HUDEP-2 (cell line): ENCODE results near the gene CFAP100.

ENCODE experiments used
- DNase-seq, 76 experiments: peaks; one replicate each; lab custom pipeline; 2025; ENCODE audit not compliant: unreplicated experiment in 76 of 76; lab: John Stamatoyannopoulos, UW

CFAP100 gene

DNA sequence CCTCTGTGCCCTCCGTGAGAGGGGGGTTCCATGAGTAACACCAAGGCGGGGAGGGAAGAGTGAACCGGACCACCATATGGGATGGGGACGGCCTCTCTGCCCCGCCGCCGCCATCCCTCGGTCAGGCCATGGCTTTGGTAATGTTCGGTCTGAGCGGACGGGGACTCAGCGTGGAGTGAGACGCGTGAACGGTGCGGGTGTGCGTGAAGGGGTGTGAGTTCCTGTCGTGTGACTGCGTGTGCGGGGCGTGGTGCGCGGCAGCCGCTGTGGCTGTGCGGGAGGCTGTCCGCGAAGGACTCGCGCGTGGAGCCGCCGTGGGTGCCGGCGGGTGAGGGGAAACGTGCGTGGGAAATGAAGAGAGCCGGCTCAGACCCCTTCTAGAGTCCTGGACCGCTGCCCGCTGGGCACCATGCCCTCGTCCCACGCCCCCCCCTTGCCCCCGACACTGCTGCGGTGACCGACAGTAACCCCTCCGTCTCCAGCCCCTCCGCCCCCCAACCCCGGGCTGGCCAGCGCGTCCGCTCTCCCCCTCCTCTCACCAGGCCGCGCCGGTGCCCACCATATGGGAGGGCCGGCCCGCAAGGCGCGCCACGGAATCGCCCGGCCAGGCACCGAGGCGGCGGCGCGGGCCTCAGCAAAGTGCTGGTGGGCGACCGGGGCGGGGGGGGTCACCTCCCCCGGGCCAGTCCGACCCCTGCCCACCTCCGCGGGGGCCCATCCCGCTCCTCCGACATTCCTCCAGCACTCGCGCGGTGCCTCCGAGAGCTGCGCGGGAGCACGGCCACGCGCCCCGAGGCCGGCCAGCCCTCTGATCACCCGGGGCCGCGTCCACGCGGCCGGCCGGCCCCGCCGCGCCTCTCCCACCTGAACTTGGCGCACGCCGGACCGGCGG is 38.1 kb upstream of the CFAP100 start:
- peak in 21 of 76 experiments; percentile 5 to 52 (median 37) for DNase-seq

DNA sequence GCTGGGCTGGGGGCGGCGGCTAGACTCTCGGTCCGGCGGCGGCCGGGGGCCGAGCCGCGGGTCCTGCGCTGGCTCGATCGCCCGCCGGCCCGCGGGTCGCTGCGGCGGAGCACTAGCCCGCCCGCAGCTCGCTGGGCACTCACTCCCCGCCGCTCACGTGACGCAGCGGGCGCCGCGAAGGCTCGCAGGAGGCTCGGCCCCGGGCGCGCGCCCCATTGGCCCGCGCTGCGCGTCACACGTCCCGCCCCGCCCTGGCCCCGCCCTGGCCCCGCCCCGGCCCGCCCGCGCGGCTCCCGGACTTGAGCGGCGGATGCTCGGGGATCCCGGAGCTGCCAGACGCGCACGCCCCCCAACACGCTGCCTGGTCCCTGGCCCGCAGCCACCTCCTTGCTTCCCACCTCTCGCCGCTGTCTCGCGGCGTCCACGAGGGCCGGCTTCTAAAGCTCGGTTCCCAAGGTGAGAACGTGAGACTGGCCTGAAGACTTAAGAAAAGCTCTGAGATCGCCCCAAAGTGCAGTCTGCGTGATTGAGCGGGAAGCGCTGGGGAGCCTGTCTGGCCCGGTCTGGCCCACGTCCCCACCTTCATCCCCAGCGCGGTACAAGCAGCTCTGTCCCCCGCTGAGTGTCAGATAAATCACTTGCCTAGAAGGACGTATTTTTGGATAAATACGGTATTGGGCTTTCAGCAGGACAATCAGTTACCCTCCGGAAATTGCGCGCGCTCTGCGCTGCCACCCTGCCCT is 37.2 kb upstream of the CFAP100 start, which contains the start of gene KLF15:
Gene KLF15 (minus strand): TSS at position 114 of the 743 bp plus-strand sequence. CDS start 4,486 bp downstream, outside the sequence.
- DNase-seq: peak in 70 of 76 experiments; percentile 3 to 83 (median 64)

DNA sequence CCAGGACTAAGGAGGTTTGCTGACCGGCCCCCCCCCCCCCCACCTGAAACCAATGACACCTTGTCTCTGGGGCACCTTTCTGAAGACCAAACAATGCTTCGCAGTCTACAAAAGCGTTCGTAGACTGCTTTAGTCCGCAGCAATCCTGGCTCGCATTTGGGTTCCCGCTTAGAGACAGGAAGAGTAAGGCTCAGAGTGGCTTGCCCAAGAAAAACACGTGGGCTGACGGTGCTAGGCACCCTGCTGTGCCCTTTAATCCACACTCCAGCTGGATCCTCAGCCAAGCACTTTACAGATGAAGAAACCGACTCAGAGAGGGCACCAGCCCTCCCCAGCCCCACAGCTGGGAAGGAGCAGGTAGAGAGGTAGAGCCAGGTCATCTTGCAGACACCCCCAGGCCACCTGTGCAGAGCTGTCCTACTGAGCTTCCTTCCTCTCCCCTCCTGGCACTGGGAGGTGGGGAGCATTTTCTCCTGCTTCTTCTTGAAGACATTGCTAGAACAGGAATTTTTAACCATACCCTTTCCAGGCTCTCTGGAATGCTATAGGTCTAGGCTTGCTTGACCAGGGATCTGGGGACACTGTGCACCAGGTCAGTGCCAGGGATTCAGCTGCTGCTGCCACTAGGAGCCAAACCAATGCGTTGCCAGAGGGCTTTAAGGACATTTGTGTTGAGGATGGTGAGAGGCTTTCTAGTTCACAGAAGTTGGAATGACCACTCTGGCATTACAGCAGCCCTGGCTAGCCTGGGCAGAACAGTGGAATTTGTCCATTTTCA is 36.5 kb upstream of the CFAP100 start:
- DNase-seq: no peak

DNA sequence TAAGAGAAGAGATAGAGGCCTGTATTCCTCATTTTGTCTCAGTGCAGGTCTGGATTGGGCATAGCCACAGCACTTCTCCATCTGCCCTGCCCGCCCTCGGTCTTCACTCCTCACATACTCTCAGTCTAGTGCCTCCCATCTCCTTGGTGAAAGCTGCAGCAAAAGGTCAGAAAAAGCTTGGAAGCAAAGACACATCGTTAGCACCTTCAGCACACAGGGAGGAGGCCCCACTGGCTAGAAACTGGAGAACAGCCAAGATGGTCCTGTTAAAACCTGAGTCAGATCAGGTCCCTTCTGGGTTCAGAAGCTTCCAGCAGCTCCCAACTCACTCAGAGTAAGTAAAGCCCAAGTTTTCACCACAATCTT is 35.9 kb upstream of the CFAP100 start:
- no peak for DNase-seq

DNA sequence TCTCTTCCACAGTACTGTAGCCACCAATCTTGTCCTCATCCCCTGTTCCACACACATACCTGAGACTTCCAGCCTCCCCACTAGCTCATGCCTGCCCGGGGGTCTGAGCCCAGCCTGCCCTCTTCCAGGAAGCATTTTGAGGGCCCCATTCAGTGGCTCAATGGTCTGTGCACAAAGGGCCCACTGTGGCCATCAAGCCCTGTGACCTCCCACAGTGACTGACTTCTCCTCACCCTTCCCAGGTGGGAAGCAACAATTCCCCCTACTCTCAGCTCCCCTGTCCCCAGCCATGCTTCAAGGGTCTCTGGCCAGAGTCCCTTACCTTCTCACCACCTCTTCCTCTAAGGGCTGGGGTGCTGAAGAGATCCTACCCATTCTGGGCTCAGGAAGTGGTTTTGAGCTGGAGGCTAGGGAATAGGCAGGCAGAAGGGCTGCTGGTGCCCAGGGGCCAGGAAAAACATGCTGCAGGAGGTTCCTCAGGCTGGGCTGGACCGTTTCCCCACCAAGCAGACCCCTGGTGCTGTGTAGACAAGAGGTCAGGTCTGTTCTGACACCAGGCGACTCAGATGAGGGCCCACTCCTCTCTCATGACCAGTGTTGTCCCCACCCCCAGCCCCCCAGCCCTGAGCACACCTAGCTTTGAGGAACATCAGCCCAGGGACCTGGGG is 34.5 kb upstream of the CFAP100 start:
- no peak for DNase-seq

DNA sequence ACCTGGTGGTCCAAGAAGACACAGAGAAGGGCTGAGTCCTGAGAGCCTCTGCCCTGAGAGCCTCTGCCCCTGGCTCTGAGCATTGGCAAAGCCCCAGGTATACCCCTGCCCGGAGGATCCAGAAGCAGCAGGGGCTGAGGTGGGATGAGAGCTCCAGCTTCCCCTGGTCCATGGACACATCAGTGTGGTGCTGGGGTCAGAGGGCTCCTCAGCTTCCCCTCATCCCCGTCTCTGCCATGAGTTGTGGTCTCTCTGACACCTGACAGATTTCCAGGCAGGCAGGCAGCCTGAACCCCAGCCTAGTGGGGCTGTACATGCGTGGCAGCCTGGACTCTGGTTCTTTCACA is 34.0 kb upstream of the CFAP100 start:
- DNase-seq: no peak

DNA sequence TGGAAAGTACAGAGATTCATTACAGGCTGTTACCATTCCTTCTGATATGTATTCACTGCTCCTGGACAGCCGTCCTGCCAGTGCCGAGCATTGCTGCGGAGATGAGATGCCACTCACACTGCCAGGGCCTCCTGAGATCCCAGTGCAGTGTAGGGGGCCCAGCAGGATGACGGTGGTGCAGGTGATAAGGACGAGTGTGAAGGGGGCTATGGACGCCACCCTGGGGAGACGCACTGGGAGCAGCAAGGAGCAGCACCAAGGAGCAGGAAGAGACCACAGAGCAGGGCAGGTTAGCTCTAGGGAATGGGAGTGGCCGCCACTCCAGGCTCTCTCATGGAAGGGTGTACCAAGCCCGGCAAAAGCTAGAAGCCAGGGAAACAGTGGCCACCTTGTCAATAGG is 33.5 kb upstream of the CFAP100 start:
- DNase-seq: no peak

DNA sequence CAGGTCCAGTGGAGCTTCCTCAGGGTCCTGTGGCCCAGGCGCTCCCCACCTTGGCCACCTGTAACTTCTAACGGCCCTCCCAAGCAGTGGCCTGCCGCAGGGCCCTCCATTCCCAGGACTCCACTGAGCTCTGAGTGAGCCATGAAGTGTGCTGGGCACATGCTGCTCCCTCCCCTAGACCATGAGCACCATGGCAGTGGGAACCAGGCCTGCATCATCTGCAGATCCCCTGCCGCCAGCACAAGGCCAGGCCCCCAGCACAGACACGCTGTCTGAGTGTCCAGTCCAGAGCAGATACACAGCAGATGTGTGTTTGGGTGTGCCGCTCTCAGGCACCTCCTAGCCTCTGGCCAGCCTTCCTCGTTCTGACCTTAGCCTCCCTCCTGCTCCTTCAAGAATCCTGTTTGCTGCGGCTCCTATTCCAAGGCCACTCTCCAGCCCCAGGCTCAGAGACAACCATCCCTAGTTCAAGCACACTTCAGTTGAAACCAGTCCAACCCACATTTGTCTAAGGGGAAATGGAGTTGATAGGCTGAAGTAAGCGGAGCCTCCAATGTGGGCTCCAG is 30.5 kb upstream of the CFAP100 start:
- no peak for DNase-seq

DNA sequence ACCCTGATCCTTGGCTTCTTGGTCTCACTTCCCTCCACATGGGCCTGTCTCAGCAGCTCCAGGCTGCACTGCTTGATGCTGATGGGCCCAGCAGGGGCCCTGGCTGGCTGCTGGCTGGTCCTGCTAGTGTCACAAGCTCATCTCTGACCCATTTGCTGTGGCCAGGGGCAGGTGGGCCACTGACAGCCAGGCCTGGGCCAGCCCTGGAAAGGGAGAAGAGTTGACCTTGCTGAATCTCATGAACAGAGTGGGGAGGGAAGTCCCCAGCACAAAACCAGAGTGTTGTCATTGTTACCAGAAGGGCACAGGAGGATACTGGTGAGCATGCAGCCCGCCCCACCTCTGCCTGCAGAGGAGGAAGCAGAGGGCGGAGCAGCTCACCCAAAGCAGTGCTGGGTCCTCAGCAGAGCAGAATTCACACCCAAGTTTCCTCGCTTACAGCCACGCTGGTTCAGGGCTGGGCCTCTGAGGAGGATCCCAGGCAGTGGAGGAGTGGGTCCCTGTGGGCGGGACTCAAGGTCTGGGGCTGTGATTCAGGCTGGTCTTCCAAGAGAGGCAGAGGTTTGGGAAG is 29.9 kb upstream of the CFAP100 start:
- no peak for DNase-seq

DNA sequence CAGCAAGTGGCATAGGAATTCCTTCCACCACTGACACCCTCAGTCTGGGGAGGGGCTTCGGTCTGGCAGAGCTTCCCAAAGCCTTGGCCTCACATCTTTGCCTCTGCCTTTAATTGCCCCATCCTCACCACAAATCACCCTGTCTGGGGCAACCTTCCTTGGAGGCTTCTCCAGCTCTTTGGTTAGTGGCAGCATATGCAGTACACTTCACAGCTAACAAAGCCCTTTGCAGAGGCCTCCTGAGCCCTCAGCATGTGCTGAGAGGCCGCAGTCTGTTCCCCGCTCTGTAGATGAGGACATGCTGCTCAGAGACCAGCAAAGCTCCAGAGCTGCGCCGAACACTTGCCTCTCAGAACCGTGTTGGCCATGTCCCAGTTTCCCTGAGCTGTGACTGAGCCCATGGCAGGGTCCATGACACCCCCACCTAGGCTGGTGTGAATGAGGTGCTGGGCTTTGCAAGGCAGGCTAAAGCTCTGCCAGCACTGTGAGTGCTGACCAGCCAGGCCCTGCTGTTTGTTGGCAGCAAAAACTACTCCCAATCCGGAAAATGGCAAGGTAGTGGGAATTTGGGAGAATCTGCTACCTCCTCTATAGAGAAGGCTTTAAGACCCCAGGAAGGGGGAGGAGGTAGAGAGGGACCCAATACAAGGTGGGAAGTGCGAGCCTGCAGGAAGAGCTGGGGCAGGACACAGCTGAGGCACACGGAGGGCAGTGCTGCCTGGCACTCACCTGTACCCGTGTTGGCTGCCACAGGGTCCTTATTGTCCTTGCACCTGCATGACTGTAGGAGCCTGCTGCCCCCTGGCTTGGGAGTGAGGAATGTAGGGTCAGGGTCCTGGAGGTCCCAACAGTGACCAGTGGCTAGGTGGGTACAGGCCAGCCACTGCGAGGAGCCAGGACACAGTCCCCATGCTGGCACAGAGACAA is 29.1 kb upstream of the CFAP100 start:
- DNase-seq: no peak

DNA sequence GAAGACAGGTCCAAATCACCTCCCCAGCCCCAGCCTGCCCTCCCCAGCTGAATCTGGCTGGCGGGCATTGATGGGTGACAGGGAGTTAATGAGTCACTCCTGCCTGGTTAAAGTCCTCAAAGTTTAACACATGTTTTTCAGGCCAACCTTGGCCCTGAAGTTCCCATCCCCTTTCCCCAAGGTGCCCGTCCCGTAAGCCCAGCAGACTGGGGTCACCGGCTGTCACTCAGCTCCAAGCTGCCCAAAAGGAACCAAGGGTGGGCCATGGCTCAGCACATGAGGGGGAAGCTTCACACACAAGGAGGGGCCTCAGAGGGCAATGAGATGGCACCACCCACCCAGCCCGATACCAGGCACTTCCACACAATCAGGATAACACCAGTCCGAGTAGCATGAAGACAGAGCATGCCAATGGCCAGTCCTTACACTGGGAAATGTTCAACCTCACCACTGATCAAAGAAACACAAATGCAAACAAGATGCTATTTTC is 27.3 kb upstream of the CFAP100 start:
- no peak for DNase-seq

DNA sequence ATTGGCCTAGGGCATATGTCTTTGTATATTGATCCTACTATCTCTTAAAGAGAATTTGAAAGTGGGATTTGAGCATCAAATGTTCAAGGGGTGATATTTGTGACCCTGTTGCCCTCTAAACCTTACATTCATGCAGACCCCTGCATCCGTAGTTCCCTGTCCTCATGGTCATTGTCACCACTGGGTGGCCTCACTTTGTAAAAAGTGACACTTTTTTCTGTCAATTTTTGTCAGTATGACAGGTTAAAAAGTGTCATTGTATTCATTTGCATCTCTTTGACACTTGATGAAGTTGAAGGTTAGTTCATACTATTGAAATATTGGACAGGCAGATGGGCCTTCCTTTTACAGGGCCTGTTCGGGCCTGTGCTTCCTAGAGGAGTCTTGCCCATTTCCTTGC is 25.2 kb upstream of the CFAP100 start:
- DNase-seq: no peak

DNA sequence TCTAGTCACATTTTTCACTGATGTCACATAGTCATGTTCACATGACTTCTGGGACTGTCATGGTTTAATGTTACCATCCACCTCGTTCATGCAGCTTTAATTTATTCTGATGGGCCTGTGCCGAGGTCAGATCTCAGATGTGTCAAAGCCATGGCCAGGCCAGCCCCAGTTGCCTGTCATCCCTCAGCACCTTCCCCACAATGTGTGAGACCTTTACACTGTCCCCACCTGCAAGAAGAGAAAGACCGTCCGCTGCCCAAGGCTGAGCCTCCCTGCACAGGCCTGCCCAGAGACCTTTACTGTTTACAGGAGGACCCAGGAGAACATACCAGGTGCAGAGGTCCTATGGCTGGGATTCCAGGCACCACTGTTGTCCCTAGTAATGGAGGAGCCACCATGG is 24.7 kb upstream of the CFAP100 start:
- no peak for DNase-seq

DNA sequence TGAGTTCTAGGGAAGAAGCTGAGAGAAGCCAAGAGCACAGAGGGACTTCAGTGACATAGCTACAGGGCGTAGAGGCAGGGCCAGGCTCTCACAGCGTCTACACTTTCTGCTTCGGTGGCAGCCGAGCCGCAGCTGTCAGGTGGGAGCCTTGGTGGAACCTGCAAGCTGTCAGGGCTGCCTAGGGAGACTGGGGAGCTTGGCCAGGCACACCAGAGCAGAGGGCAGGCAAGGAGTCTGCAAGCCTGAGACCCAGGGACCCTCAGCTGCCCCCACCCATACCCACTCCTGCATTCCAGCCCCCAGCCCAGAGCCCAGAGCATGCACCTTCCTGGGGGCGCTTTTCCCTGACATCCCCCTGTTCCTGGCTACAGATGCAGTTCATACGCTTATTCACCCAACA is 24.1 kb upstream of the CFAP100 start:
- no peak for DNase-seq

DNA sequence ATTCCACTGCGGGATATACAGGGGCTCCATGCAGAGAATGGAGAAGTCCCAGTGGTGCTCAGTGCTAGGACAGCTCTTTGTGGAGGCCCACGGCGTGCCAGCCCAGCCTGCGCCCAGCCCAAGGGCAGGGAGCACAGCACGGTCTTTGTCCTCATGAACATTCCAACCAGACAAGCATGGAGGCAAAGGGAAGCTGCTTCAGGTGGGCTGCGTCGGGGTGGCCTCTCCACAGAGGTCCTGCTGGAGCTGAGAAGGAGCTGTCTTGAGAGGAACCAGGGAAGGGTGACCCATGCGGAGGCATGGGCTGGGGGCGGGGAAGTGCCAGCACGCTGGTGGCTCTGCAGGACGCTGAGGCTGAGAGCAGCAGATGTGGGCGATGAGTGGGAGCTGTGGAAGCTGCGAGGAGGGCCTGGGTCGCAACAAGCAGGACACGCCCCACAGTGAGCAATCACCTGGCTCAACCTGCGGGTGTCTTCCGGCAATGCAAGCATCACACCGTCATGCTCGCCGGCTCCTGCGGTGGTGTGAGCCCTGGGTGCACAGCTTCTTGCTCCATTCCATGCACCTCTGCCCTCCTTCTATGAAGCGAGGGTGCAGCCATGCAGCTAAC is 23.5 kb upstream of the CFAP100 start:
- no peak for DNase-seq

DNA sequence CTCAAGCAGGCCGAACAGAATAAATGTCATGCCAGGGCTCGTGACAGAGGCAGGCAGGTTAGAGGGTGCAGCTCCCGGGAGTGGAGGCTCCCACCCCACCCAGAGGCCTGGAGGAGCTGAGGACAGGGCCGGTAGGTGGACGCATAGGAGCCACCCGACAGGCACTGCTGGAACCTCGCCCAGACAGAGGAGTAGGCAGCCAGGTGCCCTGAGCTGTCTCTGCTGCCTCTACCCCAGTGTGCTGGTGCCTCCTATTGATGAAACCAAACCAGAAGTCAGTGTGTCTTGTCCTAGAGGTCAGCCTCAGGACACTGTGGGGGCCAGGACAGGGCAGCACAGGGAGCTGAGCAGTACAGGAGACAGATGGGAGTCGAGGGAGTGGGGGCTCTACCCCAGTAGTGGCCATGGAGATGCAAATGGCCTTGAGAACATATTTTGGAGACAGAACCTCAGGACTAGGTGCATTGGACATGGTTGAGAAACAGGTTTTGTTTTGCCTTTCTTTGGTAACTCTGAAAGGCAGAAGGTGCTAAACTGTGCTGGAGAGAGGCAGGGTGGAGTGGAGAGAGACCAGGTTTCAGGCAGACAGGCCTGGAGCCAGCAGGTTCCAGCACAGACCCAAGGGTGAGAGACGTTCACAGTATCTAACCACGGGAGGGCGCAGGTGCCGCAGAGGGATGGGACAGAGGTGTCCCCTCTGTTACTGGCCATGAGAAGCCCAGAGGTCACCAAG is 22.1 kb upstream of the CFAP100 start:
- DNase-seq: peak in 1 of 76 experiments; percentile 5

DNA sequence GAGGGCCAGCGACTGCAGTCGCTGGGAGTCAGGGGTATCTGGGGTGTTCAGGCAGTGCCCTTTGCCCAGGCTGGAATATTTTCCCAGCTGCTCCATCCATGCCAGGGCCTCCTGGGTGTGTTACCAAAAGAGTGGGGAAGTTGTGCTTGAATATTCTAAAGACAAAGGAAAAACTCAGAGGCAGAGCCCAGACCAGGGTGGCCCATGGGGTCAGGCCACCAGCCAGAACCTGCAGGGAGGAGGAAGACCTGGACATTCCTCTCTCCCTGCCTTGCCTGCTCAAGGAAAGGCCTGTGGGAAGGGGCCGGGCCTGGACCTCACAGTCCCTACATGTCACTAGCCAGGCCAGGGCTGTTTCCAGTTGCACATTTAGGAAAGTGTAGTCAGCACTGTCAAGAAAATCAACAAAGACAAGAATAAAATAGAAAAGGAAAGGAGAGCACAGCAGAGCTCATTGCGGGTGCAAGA is 21.5 kb upstream of the CFAP100 start:
- DNase-seq: no peak
